Neural crest cell (in vitro differentiated cells): Measurements from ENCODE around the gene AGO4. TPM values are rescaled to one million over a fixed set of nuclear protein-coding genes. Genes with fewer than 3 reads are reported as not detected.
A peak's percentile ranks its signal among the peaks of the same experiment; 100 is the strongest.
"Not testable (repeated sequence)": the region's sequence is repeated elsewhere in the genome, so short reads cannot be mapped to it uniquely, and the experiment has no call there.

Experiments
- DNase-seq: peaks from one replicate; pipeline ENCODE4 v3.0.0; 2021; ENCODE audit warnings: low read depth, mixed read lengths, low spot score
- H3K27ac Mint-ChIP-seq: one replicate; pipeline ENCODE4 v1.8.0; 2021; ENCODE audit warnings: mild to moderate bottlenecking, mixed read lengths; ENCODE audit not compliant: unreplicated experiment
- H3K27me3 Mint-ChIP-seq: 2 replicates; pipeline ENCODE4 v1.8.0; 2021; ENCODE audit warnings: low read depth, mild to moderate bottlenecking, mixed read lengths
- H3K36me3 Mint-ChIP-seq: 2 replicates; pipeline ENCODE4 v1.8.0; 2021; ENCODE audit warnings: low read depth, mild to moderate bottlenecking, mixed read lengths
- H3K4me1 Mint-ChIP-seq: 2 replicates; pipeline ENCODE4 v1.8.0; 2021; ENCODE audit warnings: mixed read lengths
- H3K4me3 Mint-ChIP-seq: one replicate; pipeline ENCODE4 v1.8.0; 2021; ENCODE audit warnings: mild to moderate bottlenecking, mixed read lengths
- H3K9me3 Mint-ChIP-seq: 2 replicates; pipeline ENCODE4 v1.8.0; 2021; ENCODE audit warnings: mixed read lengths
- total RNA-seq: library from RNA; stranded (reverse); gene quantifications from 2 replicates; pipeline ENCODE4 v1.2.1, GENCODE V29; 2021
- TF ChIP-seq, protein P1 (sequence below): fragments of 200-600 bp; sonication (generic); conservative IDR thresholded peaks from 2 replicates; pipeline ENCODE4 v1.5.0; 2021; ENCODE audit warnings: antibody characterized with exemption, mild to moderate bottlenecking

AGO4 gene
- total RNA-seq, 1 donor from 2014 or later: 17.1 TPM

- no peaks in the 10 kb centered on the region for H3K9me3 Mint-ChIP-seq
- H3K4me1 Mint-ChIP-seq: peaks cover 26% of the 10 kb centered on the region
- DNase-seq: peak; percentile 83
- peak overlapping the region; percentile 95 for H3K27ac Mint-ChIP-seq
- H3K27me3 Mint-ChIP-seq: no peaks in the 10 kb centered on the region
- TF ChIP-seq, protein P1, sequence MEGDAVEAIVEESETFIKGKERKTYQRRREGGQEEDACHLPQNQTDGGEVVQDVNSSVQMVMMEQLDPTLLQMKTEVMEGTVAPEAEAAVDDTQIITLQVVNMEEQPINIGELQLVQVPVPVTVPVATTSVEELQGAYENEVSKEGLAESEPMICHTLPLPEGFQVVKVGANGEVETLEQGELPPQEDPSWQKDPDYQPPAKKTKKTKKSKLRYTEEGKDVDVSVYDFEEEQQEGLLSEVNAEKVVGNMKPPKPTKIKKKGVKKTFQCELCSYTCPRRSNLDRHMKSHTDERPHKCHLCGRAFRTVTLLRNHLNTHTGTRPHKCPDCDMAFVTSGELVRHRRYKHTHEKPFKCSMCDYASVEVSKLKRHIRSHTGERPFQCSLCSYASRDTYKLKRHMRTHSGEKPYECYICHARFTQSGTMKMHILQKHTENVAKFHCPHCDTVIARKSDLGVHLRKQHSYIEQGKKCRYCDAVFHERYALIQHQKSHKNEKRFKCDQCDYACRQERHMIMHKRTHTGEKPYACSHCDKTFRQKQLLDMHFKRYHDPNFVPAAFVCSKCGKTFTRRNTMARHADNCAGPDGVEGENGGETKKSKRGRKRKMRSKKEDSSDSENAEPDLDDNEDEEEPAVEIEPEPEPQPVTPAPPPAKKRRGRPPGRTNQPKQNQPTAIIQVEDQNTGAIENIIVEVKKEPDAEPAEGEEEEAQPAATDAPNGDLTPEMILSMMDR: peak; percentile 31
- H3K36me3 Mint-ChIP-seq: no peaks in the 10 kb centered on the region
- H3K4me3 Mint-ChIP-seq: peak overlapping the region; percentile 95
These were observed 38.5 kb upstream of the AGO4 start for GRCh38 chr1:35769188-35769758.

DNA sequence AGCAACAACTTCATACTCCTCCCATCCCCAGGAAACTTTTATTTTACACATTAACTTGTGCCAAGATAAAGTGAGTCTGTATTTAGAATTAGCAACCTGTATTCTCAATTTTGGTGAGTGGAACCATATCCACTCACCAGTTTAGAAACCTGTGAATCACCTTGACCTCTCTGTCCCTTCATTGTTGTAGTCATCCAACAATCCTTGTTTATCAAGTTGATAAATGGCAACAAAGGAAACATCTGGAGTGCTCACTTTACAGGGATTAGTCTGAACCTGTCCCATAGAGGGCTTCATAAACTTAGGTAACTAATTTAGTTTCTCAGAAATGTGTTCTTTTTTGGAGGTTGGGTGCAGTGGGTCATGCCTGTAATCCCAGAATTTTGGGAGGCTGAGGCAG lies 34.1 kb upstream of the AGO4 start:
- Mint-ChIP-seq H3K27ac (no peak overlapping the region), H3K36me3 (no peaks in the 10 kb centered on the region), H3K27me3 (no peaks in the 10 kb centered on the region), H3K4me3 (no peak overlapping the region), H3K4me1 (peaks cover 10% of the 10 kb centered on the region), H3K9me3 (no peaks in the 10 kb centered on the region)
- DNase-seq: no peak
- TF ChIP-seq, protein P1: no peak

- H3K4me3 Mint-ChIP-seq, H3K4me1 Mint-ChIP-seq, H3K27me3 Mint-ChIP-seq: not testable (repeated sequence)
These were observed 31.6 kb upstream of the AGO4 start for GRCh38 chr1:35776172-35776571.

GRCh38 chr1:35777109-35777508 lies 30.7 kb upstream of the AGO4 start:
- no peaks in the 10 kb centered on the region for H3K36me3 Mint-ChIP-seq
- no peaks in the 10 kb centered on the region for H3K4me1 Mint-ChIP-seq
- H3K27ac Mint-ChIP-seq: no peak overlapping the region
- H3K4me3 Mint-ChIP-seq: no peak overlapping the region
- DNase-seq: no peak
- no peaks in the 10 kb centered on the region for H3K9me3 Mint-ChIP-seq
- TF ChIP-seq, protein P1: no peak
- H3K27me3 Mint-ChIP-seq: no peaks in the 10 kb centered on the region

More at GRCh38 chr1:35776172-35776571, 31.6 kb upstream of the AGO4 start:
- not testable (repeated sequence) for H3K36me3 Mint-ChIP-seq, H3K27ac Mint-ChIP-seq, H3K9me3 Mint-ChIP-seq, DNase-seq

DNA sequence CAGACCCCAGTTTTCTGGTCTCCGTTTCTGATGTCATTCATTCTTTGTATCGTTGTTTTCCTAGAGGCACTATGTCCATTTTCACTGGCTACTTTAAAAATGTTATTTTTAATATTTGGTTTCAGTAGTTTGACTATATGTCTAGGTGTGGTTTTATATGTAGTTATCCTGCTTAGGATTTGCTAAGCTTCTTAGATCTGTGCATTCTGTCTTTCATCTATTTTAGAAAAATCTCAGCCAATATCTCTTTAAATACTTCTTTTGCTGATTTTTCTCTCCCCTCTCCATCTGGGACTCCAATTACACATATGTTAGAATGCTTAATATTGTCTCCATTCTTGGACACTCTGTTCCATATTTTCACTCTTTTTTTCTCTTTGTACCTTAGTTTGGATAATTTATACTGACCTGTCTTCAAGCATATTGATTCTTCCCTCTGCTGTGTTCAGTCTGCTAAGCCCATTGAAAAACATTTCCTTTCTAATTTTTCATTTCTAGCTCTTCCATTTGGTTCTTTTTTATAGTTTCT lies 24.7 kb upstream of the AGO4 start:
- Mint-ChIP-seq H3K36me3 (no peaks in the 10 kb centered on the region), H3K9me3 (no peaks in the 10 kb centered on the region), H3K27me3 (no peaks in the 10 kb centered on the region), H3K4me1 (no peaks in the 10 kb centered on the region), H3K4me3 (no peak overlapping the region), H3K27ac (no peak overlapping the region)
- DNase-seq: no peak
- TF ChIP-seq, protein P1: no peak

- H3K27me3 Mint-ChIP-seq, DNase-seq, H3K27ac Mint-ChIP-seq, H3K36me3 Mint-ChIP-seq, H3K4me3 Mint-ChIP-seq, H3K9me3 Mint-ChIP-seq, H3K4me1 Mint-ChIP-seq: not testable (repeated sequence)
These were observed 23.5 kb upstream of the AGO4 start for GRCh38 chr1:35784364-35784763.
